ENCODE measurements around the gene POLR2J. TPM values are rescaled to one million over a fixed set of nuclear protein-coding genes. Genes with fewer than 3 reads are reported as not detected.
A peak's percentile ranks its signal among the peaks of the same experiment; 100 is the strongest.
"Not testable (repeated sequence)": the region's sequence is repeated elsewhere in the genome, so short reads cannot be mapped to it uniquely, and the experiment has no call there.

The POLR2J gene
- total RNA-seq, 1 donor from 2014 or later: 28.4 TPM

DNA sequence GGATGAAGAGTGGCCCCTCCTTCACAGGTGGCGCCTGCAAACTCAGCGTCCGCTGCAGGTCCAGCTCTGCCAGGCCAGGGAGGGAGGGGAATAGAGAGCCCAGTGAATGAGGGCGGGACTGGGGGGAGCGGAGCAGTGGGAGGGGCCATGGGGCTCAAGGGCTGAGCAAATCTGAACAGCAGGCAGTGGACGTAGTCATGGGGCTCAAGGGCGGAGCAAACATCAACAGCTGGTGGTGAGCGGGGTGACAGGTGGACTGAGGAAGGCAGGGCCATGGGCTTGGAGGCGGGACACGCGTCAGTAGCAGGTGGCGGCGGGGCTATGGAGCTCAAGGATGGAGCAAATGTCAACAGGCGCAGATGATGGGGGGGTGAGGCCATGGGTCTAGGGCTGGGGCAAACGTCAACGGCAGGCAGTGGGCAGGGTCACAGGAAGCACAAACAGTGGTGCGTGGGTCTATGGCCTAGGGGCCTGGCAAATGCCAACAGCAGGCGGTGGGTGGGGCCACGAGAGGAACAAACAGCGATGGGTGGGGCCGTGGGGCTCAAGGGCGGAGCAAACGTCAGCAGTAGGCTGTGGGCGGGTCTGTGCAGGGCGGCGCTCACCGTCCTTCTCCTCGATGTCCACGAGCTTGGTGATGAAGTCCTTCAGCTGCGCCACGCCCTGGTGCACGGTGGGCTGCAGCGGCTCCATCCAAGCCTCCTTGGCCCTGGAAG, 14.7 kb upstream of the POLR2J start:
- not testable (repeated sequence) for H3K4me1 Mint-ChIP-seq (ENCODE audit: low read depth, unreplicated experiment); H3K27me3 Mint-ChIP-seq (ENCODE audit: unreplicated experiment); H3K27ac Mint-ChIP-seq (ENCODE audit: unreplicated experiment); H3K36me3 Mint-ChIP-seq (ENCODE audit: unreplicated experiment); H3K9me3 Mint-ChIP-seq (ENCODE audit: unreplicated experiment); DNase-seq; H3K4me3 Mint-ChIP-seq (ENCODE audit: unreplicated experiment)

DNA sequence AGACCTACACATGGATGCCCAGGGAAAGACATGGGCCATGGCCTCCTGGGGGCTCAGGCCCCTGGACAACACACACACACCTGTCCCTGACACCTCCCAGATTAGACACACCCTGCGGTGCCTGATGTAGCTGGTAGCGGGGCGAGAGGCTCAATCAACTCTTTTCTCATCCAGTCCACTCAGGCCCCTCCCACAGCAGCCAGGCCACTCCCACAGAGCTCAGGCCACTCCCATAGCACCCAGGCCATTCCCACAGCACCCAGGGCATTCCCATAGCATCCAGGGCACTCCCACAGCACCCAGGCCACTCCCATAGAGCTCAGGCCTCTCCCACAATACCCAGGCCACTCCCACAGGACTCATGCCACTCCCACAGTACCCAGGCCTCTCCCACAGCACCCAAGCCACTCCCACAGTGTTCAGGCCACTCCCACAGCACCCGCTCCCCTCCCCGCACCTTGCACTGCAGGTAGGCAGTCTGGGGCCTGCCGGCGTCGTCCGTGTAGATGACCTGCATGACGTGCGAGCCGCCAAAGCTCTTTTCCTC, 11.9 kb upstream of the POLR2J start:
- not testable (repeated sequence) for H3K4me1 Mint-ChIP-seq (ENCODE audit: low read depth, unreplicated experiment); H3K9me3 Mint-ChIP-seq (ENCODE audit: unreplicated experiment); H3K36me3 Mint-ChIP-seq (ENCODE audit: unreplicated experiment); H3K27ac Mint-ChIP-seq (ENCODE audit: unreplicated experiment); H3K4me3 Mint-ChIP-seq (ENCODE audit: unreplicated experiment); H3K27me3 Mint-ChIP-seq (ENCODE audit: unreplicated experiment)
- peak; percentile 14 for DNase-seq

DNA sequence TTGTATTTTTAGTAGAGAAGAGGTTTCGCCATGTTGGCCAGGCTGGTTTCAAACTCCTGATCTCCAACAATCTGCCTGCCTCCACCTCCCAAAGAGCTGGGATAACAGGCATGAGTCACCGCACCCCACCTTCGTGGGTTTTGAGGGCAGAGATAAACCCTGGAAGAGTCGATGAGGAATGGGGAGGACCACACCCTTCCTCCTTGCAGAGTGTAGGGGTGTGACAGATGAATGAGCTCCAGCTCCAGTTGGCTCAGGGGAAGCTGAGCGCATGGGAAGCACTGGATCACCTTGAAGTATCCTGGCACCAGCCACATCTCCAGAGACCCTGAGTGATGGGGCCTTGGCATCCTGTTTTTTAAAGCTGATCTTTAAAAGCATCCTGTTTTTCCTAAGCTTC, 5.6 kb upstream of the POLR2J start:
- H3K27ac Mint-ChIP-seq (ENCODE audit: unreplicated experiment); H3K36me3 Mint-ChIP-seq (ENCODE audit: unreplicated experiment); H3K9me3 Mint-ChIP-seq (ENCODE audit: unreplicated experiment); H3K4me3 Mint-ChIP-seq (ENCODE audit: unreplicated experiment); H3K27me3 Mint-ChIP-seq (ENCODE audit: unreplicated experiment); DNase-seq; H3K4me1 Mint-ChIP-seq (ENCODE audit: low read depth, unreplicated experiment): not testable (repeated sequence)

DNA sequence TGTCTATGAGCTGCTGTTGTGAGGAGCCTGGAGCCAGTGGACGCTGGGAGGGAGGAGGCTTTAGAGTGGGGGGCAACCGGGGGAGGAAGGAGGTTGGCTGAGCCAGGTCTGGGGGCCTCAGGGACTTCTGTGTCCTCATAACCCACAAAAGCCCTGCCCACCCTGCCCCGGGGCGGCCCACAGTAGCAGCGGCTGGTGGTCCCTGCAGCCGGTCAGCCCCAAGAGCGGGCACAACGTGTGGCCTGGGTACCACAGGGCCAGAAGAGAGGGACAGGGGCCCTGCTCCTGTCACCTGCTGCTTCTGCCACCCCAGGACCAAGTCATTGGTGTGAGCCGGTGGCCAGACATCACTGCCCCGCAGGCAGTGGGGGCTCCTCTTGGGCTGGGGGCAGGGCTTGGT, 3.2 kb upstream of the POLR2J start:
- H3K4me3 Mint-ChIP-seq (ENCODE audit: unreplicated experiment); H3K36me3 Mint-ChIP-seq (ENCODE audit: unreplicated experiment); H3K9me3 Mint-ChIP-seq (ENCODE audit: unreplicated experiment); H3K27me3 Mint-ChIP-seq (ENCODE audit: unreplicated experiment); H3K27ac Mint-ChIP-seq (ENCODE audit: unreplicated experiment); H3K4me1 Mint-ChIP-seq (ENCODE audit: low read depth, unreplicated experiment); DNase-seq: not testable (repeated sequence)

DNA sequence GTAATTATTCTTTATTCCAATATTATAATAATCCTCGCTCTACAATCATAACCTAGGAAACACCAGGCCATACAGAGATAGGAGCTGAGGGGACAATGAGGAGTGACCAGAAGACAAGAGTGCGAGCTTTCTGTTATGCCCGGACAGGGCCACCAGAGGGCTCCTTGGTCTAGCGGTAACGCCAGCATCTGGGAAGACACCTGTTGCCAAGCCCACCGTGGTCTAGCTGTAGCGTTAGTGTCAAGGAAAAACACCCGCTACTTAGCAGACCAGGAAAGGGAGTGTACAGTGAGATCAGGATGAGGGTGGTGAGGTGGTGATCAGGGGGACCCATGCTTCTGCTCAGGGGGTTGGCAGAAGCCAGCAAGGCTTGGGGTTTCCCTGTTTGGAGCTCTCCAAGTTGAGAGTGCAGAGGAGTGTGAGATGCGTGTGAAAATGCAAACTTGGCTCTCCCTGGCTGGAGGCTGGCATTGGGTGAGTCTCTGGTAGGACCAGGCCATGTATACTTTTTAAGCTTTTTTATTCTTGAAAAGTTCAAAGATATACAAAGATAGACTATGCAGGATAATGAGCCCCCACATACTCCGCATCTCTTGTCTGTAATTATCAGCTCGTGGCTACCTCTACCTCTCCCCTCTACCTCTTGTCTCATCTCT, 1.4 kb upstream of the POLR2J start:
- not testable (repeated sequence) for H3K9me3 Mint-ChIP-seq (ENCODE audit: unreplicated experiment); H3K4me3 Mint-ChIP-seq (ENCODE audit: unreplicated experiment); H3K27ac Mint-ChIP-seq (ENCODE audit: unreplicated experiment); H3K27me3 Mint-ChIP-seq (ENCODE audit: unreplicated experiment); H3K36me3 Mint-ChIP-seq (ENCODE audit: unreplicated experiment); H3K4me1 Mint-ChIP-seq (ENCODE audit: low read depth, unreplicated experiment)
- DNase-seq: peak; percentile 83
- TF ChIP-seq, protein P1, sequence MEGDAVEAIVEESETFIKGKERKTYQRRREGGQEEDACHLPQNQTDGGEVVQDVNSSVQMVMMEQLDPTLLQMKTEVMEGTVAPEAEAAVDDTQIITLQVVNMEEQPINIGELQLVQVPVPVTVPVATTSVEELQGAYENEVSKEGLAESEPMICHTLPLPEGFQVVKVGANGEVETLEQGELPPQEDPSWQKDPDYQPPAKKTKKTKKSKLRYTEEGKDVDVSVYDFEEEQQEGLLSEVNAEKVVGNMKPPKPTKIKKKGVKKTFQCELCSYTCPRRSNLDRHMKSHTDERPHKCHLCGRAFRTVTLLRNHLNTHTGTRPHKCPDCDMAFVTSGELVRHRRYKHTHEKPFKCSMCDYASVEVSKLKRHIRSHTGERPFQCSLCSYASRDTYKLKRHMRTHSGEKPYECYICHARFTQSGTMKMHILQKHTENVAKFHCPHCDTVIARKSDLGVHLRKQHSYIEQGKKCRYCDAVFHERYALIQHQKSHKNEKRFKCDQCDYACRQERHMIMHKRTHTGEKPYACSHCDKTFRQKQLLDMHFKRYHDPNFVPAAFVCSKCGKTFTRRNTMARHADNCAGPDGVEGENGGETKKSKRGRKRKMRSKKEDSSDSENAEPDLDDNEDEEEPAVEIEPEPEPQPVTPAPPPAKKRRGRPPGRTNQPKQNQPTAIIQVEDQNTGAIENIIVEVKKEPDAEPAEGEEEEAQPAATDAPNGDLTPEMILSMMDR (IDR thresholded peaks at IDR 0.05; ENCODE audit: partially characterized antibody, unreplicated experiment): peak; percentile 47

DNA sequence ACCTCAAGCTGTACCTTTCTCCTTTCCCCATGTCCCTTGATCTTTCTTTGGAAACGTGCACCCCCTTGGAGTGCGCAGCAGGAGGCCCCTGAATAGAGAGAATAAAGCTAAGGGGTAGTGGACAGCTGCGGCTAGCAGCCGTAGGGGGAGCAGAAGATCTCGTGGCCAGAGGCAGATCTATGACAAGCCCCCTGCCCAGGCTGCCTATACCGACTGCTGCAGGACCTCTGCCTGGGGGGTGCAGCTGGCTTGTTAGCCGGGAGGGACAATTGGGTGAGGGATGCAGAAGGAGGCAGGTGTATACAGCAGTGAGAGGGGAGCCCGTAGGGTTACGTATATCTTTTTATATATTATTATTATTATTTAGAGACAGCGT, 475 bp upstream of the POLR2J start:
- not testable (repeated sequence) for H3K4me3 Mint-ChIP-seq (ENCODE audit: unreplicated experiment); DNase-seq; H3K36me3 Mint-ChIP-seq (ENCODE audit: unreplicated experiment)

DNA sequence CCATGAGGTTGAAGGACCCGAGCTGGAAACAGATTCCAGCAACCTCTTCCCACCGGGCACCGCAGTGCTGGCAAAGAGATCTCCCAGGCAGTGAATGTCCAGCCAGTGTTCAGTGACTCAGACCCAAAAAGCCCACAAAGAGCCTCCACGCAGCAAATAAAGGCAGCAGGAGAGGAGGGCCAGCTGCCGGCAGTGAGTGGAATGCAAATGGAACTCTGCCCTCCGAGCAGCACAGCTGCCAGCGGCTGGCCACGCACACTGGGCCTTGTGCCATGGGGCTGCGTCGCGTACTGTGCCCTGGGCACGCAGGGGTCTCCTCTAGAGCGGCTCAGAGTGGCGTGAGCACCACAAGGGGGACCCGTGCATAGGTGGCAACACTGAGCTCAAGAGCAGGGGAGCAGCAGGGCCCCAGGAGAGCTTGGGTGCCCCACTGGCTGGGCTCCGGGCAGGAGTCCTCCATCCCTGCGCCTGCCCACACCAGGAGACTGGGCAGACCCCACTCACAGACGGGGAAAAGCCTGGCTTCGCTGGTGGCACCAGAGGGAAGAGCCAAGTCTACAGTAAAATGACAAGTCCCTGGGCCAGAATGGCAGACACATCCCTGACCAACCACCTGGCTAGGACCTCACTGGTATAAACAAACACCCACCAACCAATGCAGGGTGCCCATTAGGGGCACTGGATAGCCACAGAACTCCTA, 3.8 kb downstream of the POLR2J start:
- not testable (repeated sequence) for H3K9me3 Mint-ChIP-seq (ENCODE audit: unreplicated experiment); H3K36me3 Mint-ChIP-seq (ENCODE audit: unreplicated experiment); H3K27me3 Mint-ChIP-seq (ENCODE audit: unreplicated experiment); H3K4me3 Mint-ChIP-seq (ENCODE audit: unreplicated experiment); H3K4me1 Mint-ChIP-seq (ENCODE audit: low read depth, unreplicated experiment); DNase-seq; H3K27ac Mint-ChIP-seq (ENCODE audit: unreplicated experiment)

More for the DNA sequence above, 475 bp upstream of the POLR2J start:
- H3K9me3 Mint-ChIP-seq (ENCODE audit: unreplicated experiment); H3K27me3 Mint-ChIP-seq (ENCODE audit: unreplicated experiment); H3K27ac Mint-ChIP-seq (ENCODE audit: unreplicated experiment); H3K4me1 Mint-ChIP-seq (ENCODE audit: low read depth, unreplicated experiment): not testable (repeated sequence)

DNA sequence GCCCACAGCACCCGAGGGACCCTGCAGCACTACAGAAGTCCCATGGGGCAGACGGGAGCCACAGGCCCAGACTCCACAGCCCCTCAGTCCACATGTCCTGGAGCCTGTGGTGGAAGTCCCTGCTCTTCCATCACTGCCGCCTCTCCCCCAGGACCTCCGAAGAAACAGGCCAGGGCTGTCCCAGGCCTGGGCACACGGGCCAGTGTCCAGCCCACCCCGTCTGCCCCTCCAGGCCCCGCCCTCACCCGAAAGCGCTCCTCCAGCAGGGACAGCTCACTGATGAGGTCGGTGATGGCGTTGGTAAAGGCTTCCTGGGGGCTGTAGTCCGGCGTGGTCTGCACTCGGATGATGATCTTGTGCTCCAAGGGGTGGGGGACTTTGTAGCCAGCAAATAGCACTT, 4.6 kb downstream of the POLR2J start:
- not testable (repeated sequence) for H3K27ac Mint-ChIP-seq (ENCODE audit: unreplicated experiment); H3K27me3 Mint-ChIP-seq (ENCODE audit: unreplicated experiment); H3K9me3 Mint-ChIP-seq (ENCODE audit: unreplicated experiment); H3K4me1 Mint-ChIP-seq (ENCODE audit: low read depth, unreplicated experiment); H3K4me3 Mint-ChIP-seq (ENCODE audit: unreplicated experiment); H3K36me3 Mint-ChIP-seq (ENCODE audit: unreplicated experiment)
- peak; percentile 3 for DNase-seq
